ENCODE results near the gene PARD3.
"Not testable (repeated sequence)": the region's sequence is repeated elsewhere in the genome, so short reads cannot be mapped to it uniquely, and the experiment has no call there.

GRCh38 chr10:34843470-34843869, 28.4 kb upstream of the PARD3 start:
- not testable (repeated sequence) for TF ChIP-seq ATF3 (IDR thresholded peaks at IDR 0.05); CTCF (IDR thresholded peaks at IDR 0.05 in 2 of 3, conservative IDR thresholded peaks at IDR 0.05 in 1 of 3; ENCODE audit: borderline replicate concordance in 1 of 3, insufficient read depth in 1 of 3, low read depth in 2 of 3, low read length in 2 of 3); POLR2A (IDR thresholded peaks at IDR 0.05; ENCODE audit: borderline replicate concordance, extremely low read depth, insufficient read depth, insufficient read length)

All from HCT116 (cell line).